ENCODE measurements around the gene LRRC15. TPM values are rescaled to one million over a fixed set of nuclear protein-coding genes. Genes with fewer than 3 reads are reported as not detected.

Gene LRRC15
- total RNA-seq, 2 donors from 2014 or later = not detected

DNA sequence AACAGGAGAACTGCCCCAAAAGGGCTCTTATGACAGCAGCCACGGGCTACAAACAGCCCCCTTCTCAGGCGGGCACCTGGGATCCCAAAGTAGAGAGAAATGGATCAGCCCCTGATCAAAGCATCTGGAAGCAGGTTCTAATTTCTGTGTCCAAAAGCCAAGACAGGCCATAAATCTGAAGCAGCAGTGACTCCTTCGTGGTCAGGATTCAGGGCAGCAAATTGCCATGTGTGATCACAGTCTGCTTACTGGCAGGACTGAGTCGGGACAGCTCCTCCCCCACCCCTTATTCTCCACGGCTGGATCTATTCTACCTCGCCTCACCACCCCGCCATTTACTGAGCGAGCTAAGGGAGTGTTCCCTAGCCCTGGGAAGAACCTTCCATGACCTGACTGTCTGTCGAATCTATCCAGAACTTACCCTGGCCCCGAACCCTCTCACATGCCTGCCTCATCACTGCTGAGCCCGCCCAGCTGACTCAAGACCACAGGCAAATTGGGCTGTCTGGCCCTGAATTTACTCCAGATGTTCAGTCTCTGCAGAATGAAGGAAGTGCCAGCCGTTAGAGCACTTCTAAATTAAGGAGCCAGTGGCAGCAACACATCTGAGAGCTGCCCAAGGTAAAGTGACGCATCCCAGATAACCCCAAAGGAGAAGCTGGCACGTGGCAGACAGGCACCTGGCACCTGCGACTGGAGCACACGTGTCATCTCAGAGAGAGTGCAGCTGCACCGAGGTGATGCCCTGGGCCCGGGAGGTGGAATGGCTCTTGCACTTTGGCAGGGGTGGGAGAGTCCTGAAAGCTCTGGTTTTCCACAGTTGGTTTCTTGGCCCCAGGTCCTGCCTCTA is 1.3 kb downstream of the LRRC15 start:
- H3K4me1 Mint-ChIP-seq (ENCODE audit: low read depth) = no peaks in the 10 kb centered on the region
- ATAC-seq (replicated peaks in 1 of 2) = no peak
- no peaks in the 10 kb centered on the region for H3K9me3 Mint-ChIP-seq
- no peak overlapping the region for H3K4me3 Mint-ChIP-seq
- H3K27me3 Mint-ChIP-seq (ENCODE audit: low read depth) = peaks cover 31% of the 10 kb centered on the region
- H3K27ac Mint-ChIP-seq = no peak overlapping the region
- no peaks in the 10 kb centered on the region for H3K36me3 Mint-ChIP-seq (ENCODE audit: insufficient read depth in 2 of 2)
- no peak for DNase-seq

DNA sequence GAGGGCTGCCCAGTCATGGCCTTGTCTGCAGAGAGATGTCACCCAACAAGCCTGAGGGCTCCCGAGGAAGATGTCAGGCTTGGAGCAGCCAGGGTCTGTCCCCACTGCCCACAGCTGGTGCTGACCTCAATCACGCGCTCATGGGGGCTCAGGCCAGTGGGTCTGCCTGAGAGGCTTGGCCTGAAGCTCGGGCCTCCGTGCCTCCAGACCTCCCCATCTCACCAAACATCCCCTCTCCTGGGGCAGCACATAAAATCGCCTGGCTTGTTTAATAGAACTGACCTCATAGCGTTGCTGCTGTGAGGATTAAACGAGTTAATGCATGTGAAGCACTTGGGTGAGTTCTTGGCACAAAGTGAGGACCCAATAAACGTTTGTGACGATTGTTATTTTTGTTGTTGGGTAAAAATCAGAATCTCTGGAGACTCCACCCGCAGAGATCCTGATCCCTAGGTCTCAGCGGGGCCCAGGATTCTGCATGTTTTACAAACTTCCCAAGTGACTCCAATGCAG is 3.5 kb downstream of the LRRC15 start:
- Mint-ChIP-seq H3K4me3 (no peak overlapping the region), H3K27ac (no peak overlapping the region), H3K4me1 (ENCODE audit: low read depth) (no peaks in the 10 kb centered on the region), H3K9me3 (no peaks in the 10 kb centered on the region), H3K36me3 (ENCODE audit: insufficient read depth in 2 of 2) (no peaks in the 10 kb centered on the region), H3K27me3 (ENCODE audit: low read depth) (peaks cover 31% of the 10 kb centered on the region)
- DNase-seq (no peak), ATAC-seq (replicated peaks in 1 of 2) (no peak)

DNA sequence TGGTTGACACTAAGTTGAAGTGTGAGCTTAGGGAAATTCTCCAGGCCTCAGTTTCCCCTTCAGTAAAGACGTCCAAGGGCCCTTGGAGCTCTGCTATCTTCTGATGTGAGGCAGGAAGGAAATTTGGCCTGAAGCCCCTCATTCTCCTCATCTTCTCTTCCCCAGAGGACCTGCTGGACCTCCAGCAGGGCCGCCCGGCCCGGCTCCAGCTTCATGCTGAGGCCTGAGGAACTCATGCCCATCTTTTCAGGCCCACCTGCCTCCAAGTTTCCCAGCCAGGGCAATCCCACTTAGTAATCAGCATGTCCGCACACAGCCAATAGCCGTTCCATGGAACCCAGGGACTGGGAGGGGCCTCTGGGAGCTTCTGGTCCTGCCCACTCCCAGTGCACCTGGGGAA is 4.0 kb downstream of the LRRC15 start:
- H3K9me3 Mint-ChIP-seq = no peaks in the 10 kb centered on the region
- no peaks in the 10 kb centered on the region for H3K4me1 Mint-ChIP-seq (ENCODE audit: low read depth)
- H3K36me3 Mint-ChIP-seq (ENCODE audit: insufficient read depth in 2 of 2) = no peaks in the 10 kb centered on the region
- no peak for ATAC-seq (replicated peaks in 1 of 2)
- peaks cover 27% of the 10 kb centered on the region for H3K27me3 Mint-ChIP-seq (ENCODE audit: low read depth)
- no peak overlapping the region for H3K4me3 Mint-ChIP-seq
- H3K27ac Mint-ChIP-seq = no peak overlapping the region
- DNase-seq = no peak

DNA sequence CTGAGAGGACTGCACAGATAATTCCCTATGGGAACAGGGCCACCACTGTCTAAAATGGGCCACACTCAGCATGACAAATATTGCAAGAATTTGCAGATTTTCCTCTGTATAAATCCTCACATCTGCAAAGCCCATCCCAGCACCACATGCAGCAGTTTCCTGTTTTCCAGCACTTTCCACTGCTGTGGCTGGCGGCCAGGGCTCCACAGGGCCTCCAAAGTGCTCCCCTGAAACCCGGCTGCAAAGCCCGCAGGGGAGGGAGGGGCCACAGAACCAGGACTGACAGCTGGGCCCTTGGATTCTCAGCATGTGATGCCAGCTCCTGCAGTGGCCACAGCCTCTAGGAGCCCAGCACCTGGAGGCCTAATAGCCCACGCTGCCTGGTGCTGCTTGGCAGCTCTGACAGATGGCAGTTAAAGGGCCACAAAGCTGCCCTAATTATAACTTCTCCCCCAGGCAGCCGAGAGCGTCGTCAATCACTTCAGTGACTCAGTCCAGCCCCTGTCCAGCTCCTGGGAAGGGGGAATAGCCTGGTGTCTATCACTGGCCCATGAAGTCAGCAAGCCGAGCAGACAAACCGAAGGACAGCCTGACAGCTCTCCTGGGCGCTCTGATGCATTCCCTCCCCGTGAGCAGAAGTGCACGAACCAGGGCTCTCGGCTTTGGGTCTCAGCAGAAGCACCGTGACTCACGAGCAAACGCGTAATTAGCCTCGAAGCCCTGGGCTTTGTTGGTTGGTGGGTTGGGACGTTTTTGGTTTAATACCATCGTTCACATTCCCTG is 4.7 kb downstream of the LRRC15 start:
- peaks cover 20% of the 10 kb centered on the region for H3K27me3 Mint-ChIP-seq (ENCODE audit: low read depth)
- H3K27ac Mint-ChIP-seq = no peak overlapping the region
- no peak for ATAC-seq (replicated peaks in 1 of 2)
- H3K9me3 Mint-ChIP-seq = no peaks in the 10 kb centered on the region
- no peak for DNase-seq
- H3K36me3 Mint-ChIP-seq (ENCODE audit: insufficient read depth in 2 of 2) = no peaks in the 10 kb centered on the region
- no peaks in the 10 kb centered on the region for H3K4me1 Mint-ChIP-seq (ENCODE audit: low read depth)
- no peak overlapping the region for H3K4me3 Mint-ChIP-seq

DNA sequence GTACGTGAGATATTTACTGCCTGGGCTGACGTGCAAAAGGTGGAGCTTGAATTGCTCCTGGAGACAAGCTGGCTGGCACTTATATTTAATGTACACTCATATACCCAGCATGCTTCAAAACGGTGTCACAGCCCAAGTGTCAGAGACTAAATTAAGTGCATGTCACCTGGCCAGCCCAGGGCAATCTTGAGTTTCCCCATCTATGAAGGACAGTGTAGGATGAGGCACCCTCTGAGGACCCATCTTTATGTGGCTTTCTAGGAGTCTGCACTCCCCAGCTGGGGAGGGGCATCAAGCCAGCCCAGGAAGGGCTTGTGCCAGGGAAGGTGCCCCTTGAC is 5.3 kb downstream of the LRRC15 start:
- Mint-ChIP-seq H3K4me3 (no peak overlapping the region), H3K27ac (no peak overlapping the region), H3K4me1 (ENCODE audit: low read depth) (no peaks in the 10 kb centered on the region), H3K9me3 (no peaks in the 10 kb centered on the region), H3K36me3 (ENCODE audit: insufficient read depth in 2 of 2) (no peaks in the 10 kb centered on the region), H3K27me3 (ENCODE audit: low read depth) (peaks cover 17% of the 10 kb centered on the region)
- ATAC-seq (replicated peaks in 1 of 2) (no peak), DNase-seq (no peak)

DNA sequence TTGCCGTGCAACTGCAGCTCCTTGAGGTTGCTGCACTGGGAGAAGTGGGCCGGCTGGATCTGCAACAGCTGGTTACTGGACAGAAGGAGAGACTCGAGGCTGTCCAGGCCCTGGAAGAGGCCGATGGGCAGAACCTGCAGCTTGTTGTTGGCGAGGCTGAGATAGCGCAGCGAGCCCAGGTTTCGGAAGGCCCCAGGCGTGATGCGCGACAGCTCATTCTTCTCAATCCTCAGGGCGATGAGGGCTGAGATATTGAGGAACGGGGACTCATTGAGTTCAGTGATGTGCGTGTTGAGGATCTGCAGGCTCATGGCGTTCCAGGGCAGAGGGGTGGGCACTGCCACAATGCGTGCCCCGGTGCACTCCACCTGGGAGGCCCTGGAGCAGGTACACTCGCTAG is 9.0 kb downstream of the LRRC15 start:
- Mint-ChIP-seq H3K4me3 (no peak overlapping the region), H3K27me3 (ENCODE audit: low read depth) (no peaks in the 10 kb centered on the region), H3K27ac (no peak overlapping the region), H3K9me3 (no peaks in the 10 kb centered on the region), H3K4me1 (ENCODE audit: low read depth) (no peaks in the 10 kb centered on the region), H3K36me3 (ENCODE audit: insufficient read depth in 2 of 2) (no peaks in the 10 kb centered on the region)
- no peak for DNase-seq
- no peak for ATAC-seq (replicated peaks in 1 of 2)

DNA sequence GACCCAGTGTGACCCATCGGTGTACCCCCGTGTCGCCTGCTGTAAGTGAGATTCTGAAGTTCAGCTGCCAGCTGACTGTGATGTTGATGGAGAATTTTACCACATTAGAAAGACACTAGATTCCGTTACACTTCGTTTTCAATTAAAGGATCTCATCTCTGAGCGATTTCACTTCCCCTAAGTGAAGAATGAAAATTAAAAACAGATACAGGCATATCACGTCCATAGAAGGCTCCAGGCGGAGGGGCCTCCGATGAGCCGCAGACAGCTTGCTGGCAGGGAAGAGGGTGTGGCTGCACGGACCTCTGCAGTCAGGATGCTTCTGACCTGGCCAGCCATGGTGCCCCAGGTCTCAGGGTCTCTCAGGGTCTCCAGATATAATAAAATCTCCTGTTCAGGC is 11.9 kb downstream of the LRRC15 start:
- Mint-ChIP-seq H3K4me1 (ENCODE audit: low read depth) (no peaks in the 10 kb centered on the region), H3K4me3 (no peak overlapping the region), H3K36me3 (ENCODE audit: insufficient read depth in 2 of 2) (no peaks in the 10 kb centered on the region), H3K27me3 (ENCODE audit: low read depth) (no peaks in the 10 kb centered on the region), H3K9me3 (no peaks in the 10 kb centered on the region), H3K27ac (no peak overlapping the region)
- DNase-seq = no peak
- ATAC-seq (replicated peaks in 1 of 2) = no peak

DNA sequence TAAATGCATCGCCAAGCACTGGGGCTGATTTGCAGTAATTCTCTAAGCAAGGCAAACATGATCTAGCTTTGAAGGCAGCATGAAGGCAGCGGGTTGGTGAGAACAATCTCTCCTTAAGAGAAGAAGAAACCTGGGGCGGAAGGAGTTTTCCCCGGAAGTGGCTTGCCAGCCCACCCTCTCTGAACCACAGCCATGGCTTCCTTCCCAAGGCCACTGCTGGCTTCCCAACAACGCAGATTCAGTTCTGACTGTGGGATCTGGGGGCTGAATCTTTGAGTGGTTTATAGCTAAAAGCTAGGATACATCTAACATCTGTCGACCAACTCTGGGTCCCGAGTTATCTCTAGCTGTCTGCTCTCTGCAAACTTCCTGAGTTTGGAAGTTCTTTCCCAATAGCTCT is 14.2 kb downstream of the LRRC15 start:
- Mint-ChIP-seq H3K4me1 (ENCODE audit: low read depth) (no peaks in the 10 kb centered on the region), H3K4me3 (no peak overlapping the region), H3K36me3 (ENCODE audit: insufficient read depth in 2 of 2) (no peaks in the 10 kb centered on the region), H3K9me3 (no peaks in the 10 kb centered on the region), H3K27ac (no peak overlapping the region), H3K27me3 (ENCODE audit: low read depth) (no peaks in the 10 kb centered on the region)
- ATAC-seq (replicated peaks in 1 of 2) = no peak
- DNase-seq = no peak

DNA sequence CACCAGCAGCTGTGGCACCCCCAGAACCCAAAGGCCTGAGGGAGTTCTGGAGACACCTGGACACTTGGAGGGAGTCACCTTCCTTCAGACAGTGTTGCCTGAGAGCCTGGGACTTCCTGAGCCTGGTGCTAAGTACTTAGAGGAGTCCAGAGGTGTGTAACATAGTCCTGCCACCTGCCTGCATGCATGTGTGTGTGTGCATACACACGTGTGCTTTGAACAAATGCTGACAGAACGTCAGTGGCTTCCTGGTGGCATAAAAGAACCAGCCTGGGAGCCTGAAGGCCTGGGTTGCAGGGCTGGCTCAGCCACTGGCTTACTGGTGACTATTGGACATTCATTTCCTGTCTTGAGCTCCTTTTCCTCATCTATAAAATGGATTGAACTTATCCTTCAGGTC is 15.2 kb downstream of the LRRC15 start:
- H3K4me1 Mint-ChIP-seq (ENCODE audit: low read depth) = no peaks in the 10 kb centered on the region
- H3K9me3 Mint-ChIP-seq = no peaks in the 10 kb centered on the region
- H3K36me3 Mint-ChIP-seq (ENCODE audit: insufficient read depth in 2 of 2) = no peaks in the 10 kb centered on the region
- H3K27ac Mint-ChIP-seq = no peak overlapping the region
- no peaks in the 10 kb centered on the region for H3K27me3 Mint-ChIP-seq (ENCODE audit: low read depth)
- no peak overlapping the region for H3K4me3 Mint-ChIP-seq
- DNase-seq (no peak), ATAC-seq (replicated peaks in 1 of 2) (no peak)

DNA sequence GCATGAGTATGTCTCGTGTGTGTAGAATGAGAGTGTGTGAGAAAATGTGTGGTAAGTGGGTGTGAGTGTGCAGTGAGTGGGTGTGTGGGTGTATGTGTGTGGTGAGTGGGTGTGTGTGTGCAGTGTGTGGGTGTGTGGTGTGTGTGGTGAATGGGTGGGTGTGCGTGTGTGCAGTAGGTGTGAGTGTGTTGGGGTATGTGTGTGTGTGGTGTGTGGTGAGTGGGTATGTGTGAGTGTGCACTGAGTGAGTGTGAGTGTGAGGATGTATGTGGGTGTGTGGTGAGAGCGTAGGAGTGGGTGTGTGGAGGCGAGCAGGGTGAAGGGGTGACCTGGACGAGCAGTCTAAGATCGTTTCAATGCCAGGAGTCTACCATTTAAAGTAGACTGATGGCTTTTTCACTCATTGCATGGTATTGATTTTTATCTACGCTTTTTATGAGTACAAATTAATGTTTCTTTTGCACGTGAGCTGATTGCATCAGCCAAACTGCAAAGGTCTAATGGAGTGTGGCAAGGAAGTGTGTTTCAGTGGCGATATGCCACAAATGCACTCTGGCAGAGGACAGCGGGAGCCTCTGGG is 16.8 kb downstream of the LRRC15 start:
- no peak overlapping the region for H3K4me3 Mint-ChIP-seq
- no peaks in the 10 kb centered on the region for H3K27me3 Mint-ChIP-seq (ENCODE audit: low read depth)
- no peak for DNase-seq
- no peak for ATAC-seq (replicated peaks in 1 of 2)
- H3K36me3 Mint-ChIP-seq (ENCODE audit: insufficient read depth in 2 of 2) = no peaks in the 10 kb centered on the region
- H3K9me3 Mint-ChIP-seq = no peaks in the 10 kb centered on the region
- no peak overlapping the region for H3K27ac Mint-ChIP-seq
- no peaks in the 10 kb centered on the region for H3K4me1 Mint-ChIP-seq (ENCODE audit: low read depth)

DNA sequence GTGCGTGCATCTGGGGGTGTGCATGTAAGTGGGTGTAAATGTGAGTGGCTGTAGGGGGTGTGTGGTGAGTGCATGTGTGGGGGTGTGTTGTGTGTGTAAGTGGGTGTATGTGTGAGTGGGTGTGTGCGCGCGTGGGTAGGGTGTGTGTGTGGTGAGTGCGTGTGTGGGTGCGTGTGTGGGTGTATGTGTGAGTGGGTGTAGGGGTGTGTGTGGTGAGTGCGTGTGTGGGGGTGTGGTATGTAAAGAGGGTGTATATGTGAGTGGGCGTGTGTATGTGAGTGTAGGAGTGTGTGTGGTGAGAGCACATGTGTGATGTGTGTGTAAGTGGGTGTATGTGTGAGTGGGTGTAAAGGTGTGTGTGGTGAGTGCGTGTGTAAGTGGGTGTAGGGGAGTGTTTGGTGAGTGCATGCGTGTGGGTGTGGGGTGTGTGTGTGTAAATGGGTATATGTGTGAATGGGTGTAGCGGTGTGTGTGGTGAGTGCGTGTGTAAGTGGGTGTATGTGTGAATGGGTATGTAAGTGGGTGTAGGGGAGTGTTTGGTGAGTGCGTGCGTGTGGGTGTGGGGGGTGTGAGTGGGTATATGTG is 17.5 kb downstream of the LRRC15 start:
- H3K4me3 Mint-ChIP-seq = no peak overlapping the region
- H3K9me3 Mint-ChIP-seq = no peaks in the 10 kb centered on the region
- ATAC-seq (replicated peaks in 1 of 2) = no peak
- no peak overlapping the region for H3K27ac Mint-ChIP-seq
- H3K36me3 Mint-ChIP-seq (ENCODE audit: insufficient read depth in 2 of 2) = no peaks in the 10 kb centered on the region
- no peaks in the 10 kb centered on the region for H3K27me3 Mint-ChIP-seq (ENCODE audit: low read depth)
- H3K4me1 Mint-ChIP-seq (ENCODE audit: low read depth) = no peaks in the 10 kb centered on the region
- DNase-seq = no peak

DNA sequence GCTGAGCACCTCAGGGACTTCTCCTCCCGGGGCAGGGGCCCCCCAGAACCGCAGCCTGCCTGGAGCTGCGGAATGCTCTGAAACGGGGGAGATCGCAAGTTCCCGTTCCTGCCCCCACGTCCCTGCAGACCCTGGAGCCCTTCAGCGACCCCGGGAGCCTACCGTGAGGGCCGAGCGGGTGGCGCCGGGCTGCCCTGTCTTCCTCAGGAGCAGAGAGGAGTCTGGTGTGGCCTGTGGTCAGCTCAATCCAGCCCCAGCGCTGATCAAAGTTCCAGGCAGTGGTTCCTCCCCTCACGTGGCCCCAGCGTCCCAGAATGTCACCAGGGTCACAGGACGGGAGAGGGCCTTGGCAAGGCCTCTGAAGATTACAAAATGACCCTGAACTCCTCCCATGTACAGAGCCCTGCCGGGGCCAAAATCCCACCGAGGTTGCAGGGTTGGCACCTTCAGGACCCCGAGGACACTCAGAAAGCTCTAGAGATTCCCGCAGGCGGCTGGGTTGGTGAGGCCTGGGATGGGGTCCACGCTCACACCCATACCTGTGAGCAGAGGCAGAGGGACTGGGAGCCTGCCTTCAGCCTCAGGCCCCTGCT is 18.4 kb downstream of the LRRC15 start, which contains the start of gene CPN2:
TSS of gene CPN2 (minus strand) at position 249 of the 593 bp plus-strand sequence. CDS start 8,626 bp downstream, outside the sequence.
- no peak for ATAC-seq (replicated peaks in 1 of 2)
- H3K4me3 Mint-ChIP-seq = no peak within 1 kb of the TSS
- no peaks in the 10 kb centered on the region for H3K9me3 Mint-ChIP-seq
- no peaks in the 10 kb centered on the region for H3K27me3 Mint-ChIP-seq (ENCODE audit: low read depth)
- no peak within 1 kb of the TSS for H3K27ac Mint-ChIP-seq
- no peak for DNase-seq
- no peaks in the 10 kb centered on the region for H3K4me1 Mint-ChIP-seq (ENCODE audit: low read depth)
- no peaks in the 10 kb centered on the region for H3K36me3 Mint-ChIP-seq (ENCODE audit: insufficient read depth in 2 of 2)

DNA sequence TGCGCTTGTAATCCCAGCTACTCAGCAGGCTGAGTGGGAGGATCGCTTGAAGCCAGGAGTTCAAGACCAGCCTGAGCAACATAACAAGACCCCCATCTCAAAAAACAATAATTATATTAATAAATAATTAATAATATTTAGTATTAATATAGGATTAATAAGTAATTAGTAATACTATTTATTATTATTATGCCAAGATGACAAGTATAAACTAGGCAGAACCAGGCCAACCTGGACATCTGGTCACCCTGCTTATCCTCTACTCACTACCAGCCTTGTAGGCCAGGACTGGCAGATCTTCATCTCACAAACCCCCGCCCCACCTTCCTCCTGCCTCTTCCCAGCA is 18.8 kb downstream of the LRRC15 start:
- no peak overlapping the region for H3K4me3 Mint-ChIP-seq
- DNase-seq (no peak), ATAC-seq (replicated peaks in 1 of 2) (no peak)
- no peaks in the 10 kb centered on the region for H3K9me3 Mint-ChIP-seq
- no peak overlapping the region for H3K27ac Mint-ChIP-seq
- H3K36me3 Mint-ChIP-seq (ENCODE audit: insufficient read depth in 2 of 2) = no peaks in the 10 kb centered on the region
- no peaks in the 10 kb centered on the region for H3K4me1 Mint-ChIP-seq (ENCODE audit: low read depth)
- no peaks in the 10 kb centered on the region for H3K27me3 Mint-ChIP-seq (ENCODE audit: low read depth)

All from activated T-cell treated with anti-CD3 and anti-CD28 coated beads, Interleukin-2, amount 50 U/mL, for 72 hours (primary cell).